SU-DHL-6 (cell line): ENCODE results near the gene A3GALT2.

ENCODE experiments used
- CTCF ChIP-seq: fragments of 200-600 bp; sonication (generic); IDR thresholded peaks from one replicate; pipeline ENCODE4 v1.5.1; 2017; ENCODE audit warnings: antibody characterized with exemption, mild to moderate bottlenecking, low read length, moderate library complexity; ENCODE audit not compliant: insufficient read depth, poor library complexity, severe bottlenecking
- EZH2phosphoT487 ChIP-seq: fragments of 200-600 bp; sonication (generic), shearing (Covaris generic); conservative IDR thresholded peaks from 2 replicates; pipeline ENCODE4 v1.6.1; 2018; ENCODE audit warnings: mild to moderate bottlenecking, antibody characterized with exemption, low read length, moderate library complexity, mixed read lengths

- TF ChIP-seq EZH2phosphoT487 (no peak), CTCF (no peak)
Observed at GRCh38 chr1:33357099-33357498, 36.2 kb upstream of the A3GALT2 start.
